ENCODE results near the gene GRIN2A. TPM values are rescaled to one million over a fixed set of nuclear protein-coding genes. Genes with fewer than 3 reads are reported as not detected.

Gene GRIN2A
- total and polyA plus RNA-seq, 2 of the 13 experiments (the other 11 are each of a cell fraction or from before 2014, with no cell fraction given): not detected

DNA sequence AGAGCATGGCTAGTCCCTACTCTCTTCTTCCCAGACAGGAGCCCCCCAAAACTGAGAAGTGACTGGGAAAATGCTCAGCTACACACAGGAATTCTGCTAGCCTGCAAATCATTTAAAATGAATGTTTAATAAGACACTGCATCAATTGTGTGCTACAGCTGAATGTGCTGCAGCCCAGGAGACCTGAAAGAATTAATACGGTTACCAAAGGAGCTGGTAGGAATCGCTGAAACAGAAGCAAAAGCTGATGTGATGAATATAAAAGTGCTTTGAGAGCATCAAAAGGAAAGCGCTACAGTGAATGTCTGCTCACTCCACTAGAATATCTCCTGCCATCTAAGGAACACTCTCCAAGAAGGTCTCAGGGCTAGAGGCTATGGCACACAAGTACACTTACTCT is 3.7 kb downstream of the GRIN2A start:
- ATAC-seq: no peak
- POLR2A ChIA-PET: no interaction called here

More for the DNA sequence above, 3.7 kb downstream of the GRIN2A start:
- intact Hi-C loops (cut with micrococcal nuclease; ENCODE audit: unreplicated experiment) (no loop called here), in situ Hi-C loops (cut with HindIII; ENCODE audit: extremely low pct_ligation_motif_present, low pct_unique_long_range_greater_than_20kb) (no loop called here)
- WGBS (ENCODE audit: low lambda C conversion rate): 34% methylated on average over 3 of the region's 3 CpGs
- Histone ChIP-seq H3K79me2 (ENCODE audit: insufficient read depth, low read length) (no peaks in the 10 kb centered on the region), H3K27ac (ENCODE audit: extremely low read length, insufficient read depth, low read length) (no peak overlapping the region), H3K4me2 (ENCODE audit: low read depth, low read length) (no peak overlapping the region), H2AFZ (ENCODE audit: low read length) (no peak overlapping the region), H3K4me3 (replicated peaks in 1 of 3; ENCODE audit: insufficient read depth in 1 of 3, low read depth in 2 of 3, low read length in 3 of 3) (no peak overlapping the region), H3K27me3 (ENCODE audit: control insufficient read depth in 1 of 2, insufficient read depth in 2 of 2, low read length in 2 of 2) (peaks cover 18 to 31% of the 10 kb centered on the region in 2 experiments), H3K9me3 (ENCODE audit: low read length) (no peaks in the 10 kb centered on the region), H3K36me3 (replicated peaks in 1 of 2; ENCODE audit: control insufficient read depth in 1 of 2, insufficient read depth in 2 of 2, low read length in 2 of 2) (no peaks in the 10 kb centered on the region), H4K20me1 (ENCODE audit: insufficient read depth, low read length) (no peaks in the 10 kb centered on the region), H3K4me1 (ENCODE audit: insufficient read depth, low read length) (peaks cover 8% of the 10 kb centered on the region), H3K9ac (ENCODE audit: insufficient read depth, low read depth, low read length) (no peak overlapping the region)
- DNase-seq (ENCODE audit: low spot score) (no peak), FAIRE-seq (no peak)
- CTCF ChIA-PET (ENCODE audit: low intra/inter-chr PET ratio, low total read pairs): interaction anchor here (4.2 kb wide), 1 partner anchor 881 kb away, joined by 30 read pairs; no protein-coding TSS in a partner anchor
- TF ChIP-seq MYNN (CRISPR knock-in tag; IDR thresholded peaks at IDR 0.05; ENCODE audit: low read depth) (no peak), HOXA3 (CRISPR knock-in tag; IDR thresholded peaks at IDR 0.05) (no peak), JUN (CRISPR knock-in tag; IDR thresholded peaks at IDR 0.05) (no peak), ARID2 (CRISPR knock-in tag; IDR thresholded peaks at IDR 0.05; ENCODE audit: borderline replicate concordance) (no peak), ZNF766 (CRISPR knock-in tag; IDR thresholded peaks at IDR 0.05; ENCODE audit: borderline replicate concordance) (no peak), ZSCAN31 (CRISPR knock-in tag; IDR thresholded peaks at IDR 0.05; ENCODE audit: low read depth) (no peak), HMGXB3 (CRISPR knock-in tag; IDR thresholded peaks at IDR 0.05; ENCODE audit: borderline replicate concordance) (no peak), ZNF670 (CRISPR knock-in tag; IDR thresholded peaks at IDR 0.05; ENCODE audit: borderline replicate concordance) (no peak)
- TF ChIP-seq, protein P1, sequence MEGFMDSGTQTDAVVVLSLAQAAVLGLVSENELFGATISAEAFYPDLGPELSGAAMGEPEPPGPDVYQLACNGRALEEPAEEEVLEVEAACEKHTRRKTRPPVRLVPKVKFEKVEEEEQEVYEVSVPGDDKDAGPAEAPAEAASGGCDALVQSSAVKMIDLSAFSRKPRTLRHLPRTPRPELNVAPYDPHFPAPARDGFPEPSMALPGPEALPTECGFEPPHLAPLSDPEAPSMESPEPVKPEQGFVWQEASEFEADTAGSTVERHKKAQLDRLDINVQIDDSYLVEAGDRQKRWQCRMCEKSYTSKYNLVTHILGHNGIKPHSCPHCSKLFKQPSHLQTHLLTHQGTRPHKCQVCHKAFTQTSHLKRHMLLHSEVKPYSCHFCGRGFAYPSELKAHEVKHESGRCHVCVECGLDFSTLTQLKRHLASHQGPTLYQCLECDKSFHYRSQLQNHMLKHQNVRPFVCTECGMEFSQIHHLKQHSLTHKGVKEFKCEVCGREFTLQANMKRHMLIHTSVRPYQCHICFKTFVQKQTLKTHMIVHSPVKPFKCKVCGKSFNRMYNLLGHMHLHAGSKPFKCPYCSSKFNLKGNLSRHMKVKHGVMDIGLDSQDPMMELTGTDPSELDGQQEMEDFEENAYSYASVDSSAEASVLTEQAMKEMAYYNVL (CRISPR knock-in tag; IDR thresholded peaks at IDR 0.05; ENCODE audit: borderline replicate concordance): no peak
- BruUV-seq (replicated peaks): no TSS peak

All from HepG2 (cell line).